ENCODE results near the gene TBC1D5.

GRCh38 chr3:17771177-17772017, 29.0 kb upstream of the TBC1D5 start:
- no peak for TF ChIP-seq CTCF (IDR thresholded peaks at IDR 0.05)
- no peak for TF ChIP-seq POLR2A (IDR thresholded peaks at IDR 0.05)
